Measurements from ENCODE around the gene C12orf76. TPM values are rescaled to one million over a fixed set of nuclear protein-coding genes. Genes with fewer than 3 reads are reported as not detected.
"Not testable (repeated sequence)": the region's sequence is repeated elsewhere in the genome, so short reads cannot be mapped to it uniquely, and the experiment has no call there.

Gene C12orf76
- total RNA-seq, 1 experiment from 2014 or later = 3.6 TPM

DNA sequence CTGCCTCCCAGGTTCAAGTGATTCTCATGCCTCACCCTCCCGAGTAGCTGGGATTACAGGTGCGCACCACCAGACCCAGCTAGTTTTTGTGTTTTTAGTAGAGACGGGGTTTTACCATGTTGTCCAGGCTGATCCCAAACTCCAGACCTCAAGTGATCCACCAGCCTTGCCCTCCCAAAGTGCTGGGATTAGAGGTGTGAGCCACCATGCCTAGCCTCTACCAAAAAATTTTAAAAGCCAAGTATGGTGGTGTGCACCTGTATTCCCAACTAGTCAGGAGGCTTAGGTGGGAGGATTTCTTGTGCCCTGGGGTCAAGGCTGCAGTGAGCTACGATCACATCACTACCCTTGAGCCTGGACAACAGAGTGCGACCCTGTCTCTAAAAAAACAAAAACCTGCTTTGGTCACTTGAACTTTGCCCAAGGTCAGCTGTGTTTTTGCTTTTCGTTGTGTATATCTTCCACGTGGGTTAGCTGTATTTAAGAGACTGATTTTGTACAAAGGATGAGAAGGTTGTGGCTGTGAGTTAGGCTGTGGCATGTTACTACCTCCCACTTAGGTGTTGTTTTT is 12.7 kb downstream of the C12orf76 start:
- DNase-seq (ENCODE audit: low read depth) = no peak
- in situ Hi-C loops (cut with HindIII; ENCODE audit: low pct_unique_long_range_greater_than_20kb, low sequenced_read_pairs) = no loop called here

GRCh38 chr12:110033888-110034287 is 14.4 kb downstream of the C12orf76 start:
- DNase-seq (ENCODE audit: low read depth) = no peak
- in situ Hi-C loops (cut with HindIII; ENCODE audit: low pct_unique_long_range_greater_than_20kb, low sequenced_read_pairs) = no loop called here

GRCh38 chr12:110029290-110029815 is 19.0 kb downstream of the C12orf76 start:
- in situ Hi-C loops (cut with HindIII; ENCODE audit: low pct_unique_long_range_greater_than_20kb, low sequenced_read_pairs) = no loop called here
- DNase-seq (ENCODE audit: low read depth) = no peak

- in situ Hi-C loops (cut with HindIII; ENCODE audit: low pct_unique_long_range_greater_than_20kb, low sequenced_read_pairs) = no loop called here
- DNase-seq (ENCODE audit: low read depth) = no peak
Observed at GRCh38 chr12:110028323-110028722, 20.0 kb downstream of the C12orf76 start.

DNA sequence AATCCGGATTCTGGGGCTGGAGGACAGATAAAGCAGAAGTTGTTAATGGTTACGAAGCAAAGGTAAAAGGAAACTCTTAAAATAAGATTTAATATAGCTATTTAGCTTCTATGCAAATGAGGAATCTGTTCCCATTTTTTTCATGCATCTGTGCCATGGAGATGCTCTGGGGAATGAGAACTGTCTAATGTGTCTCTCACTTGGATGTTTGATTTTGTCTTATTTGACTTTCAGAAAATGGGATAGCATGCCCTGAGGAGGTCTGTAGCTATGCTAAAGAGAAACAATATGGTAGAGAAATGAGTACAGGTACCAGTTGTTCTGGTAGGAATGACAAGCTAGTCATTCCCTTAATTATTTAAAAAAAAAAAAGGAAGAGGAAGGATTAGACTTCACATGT is 24.3 kb downstream of the C12orf76 start:
- no peak for DNase-seq (ENCODE audit: low read depth)
- in situ Hi-C loops (cut with HindIII; ENCODE audit: low pct_unique_long_range_greater_than_20kb, low sequenced_read_pairs) = no loop called here

GRCh38 chr12:110023059-110023980 is 25.0 kb downstream of the C12orf76 start:
- in situ Hi-C loops (cut with HindIII; ENCODE audit: low pct_unique_long_range_greater_than_20kb, low sequenced_read_pairs) = no loop called here
- DNase-seq (ENCODE audit: low read depth) = no peak

DNA sequence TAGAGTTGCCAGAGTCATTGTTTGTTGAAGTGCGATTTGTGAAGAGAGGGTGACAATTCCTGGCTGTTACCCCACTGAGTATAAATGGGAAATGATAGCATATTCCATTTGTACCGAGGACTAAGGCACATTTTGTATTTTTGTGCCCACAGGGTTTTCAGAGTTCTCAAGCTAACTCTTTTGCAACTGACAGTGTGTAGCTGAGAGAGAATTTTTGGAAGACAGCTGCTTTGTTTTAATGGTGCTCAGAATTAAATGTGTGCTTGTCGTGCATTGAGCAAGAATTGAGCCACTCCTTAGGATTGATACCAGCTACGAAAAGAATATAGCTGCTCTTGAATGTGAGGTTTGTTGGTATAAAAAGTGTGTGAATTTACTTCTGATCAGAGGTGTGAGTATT is 27.4 kb downstream of the C12orf76 start:
- in situ Hi-C loops (cut with HindIII; ENCODE audit: low pct_unique_long_range_greater_than_20kb, low sequenced_read_pairs) = no loop called here
- no peak for DNase-seq (ENCODE audit: low read depth)

DNA sequence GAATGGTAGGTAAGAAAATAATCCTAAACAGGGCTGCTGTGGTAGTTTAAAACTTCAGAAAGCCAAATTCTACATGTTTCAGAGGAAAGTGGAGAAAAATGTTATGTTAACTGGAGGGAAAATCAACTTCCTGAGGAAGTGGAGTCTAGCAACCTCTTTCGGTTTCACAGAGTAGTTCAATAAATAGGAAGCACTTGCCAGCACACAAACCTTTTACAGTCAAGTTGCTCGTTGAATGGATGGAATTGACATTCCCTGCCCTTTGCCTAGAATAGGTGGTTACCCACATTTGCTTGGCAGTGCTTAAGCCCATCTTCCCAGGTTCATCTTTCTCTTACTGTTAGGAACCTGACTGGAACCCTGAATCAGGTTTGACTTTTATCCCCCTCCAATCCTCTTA is 33.2 kb downstream of the C12orf76 start:
- in situ Hi-C loops (cut with HindIII; ENCODE audit: low pct_unique_long_range_greater_than_20kb, low sequenced_read_pairs) = no loop called here
- DNase-seq (ENCODE audit: low read depth) = no peak

DNA sequence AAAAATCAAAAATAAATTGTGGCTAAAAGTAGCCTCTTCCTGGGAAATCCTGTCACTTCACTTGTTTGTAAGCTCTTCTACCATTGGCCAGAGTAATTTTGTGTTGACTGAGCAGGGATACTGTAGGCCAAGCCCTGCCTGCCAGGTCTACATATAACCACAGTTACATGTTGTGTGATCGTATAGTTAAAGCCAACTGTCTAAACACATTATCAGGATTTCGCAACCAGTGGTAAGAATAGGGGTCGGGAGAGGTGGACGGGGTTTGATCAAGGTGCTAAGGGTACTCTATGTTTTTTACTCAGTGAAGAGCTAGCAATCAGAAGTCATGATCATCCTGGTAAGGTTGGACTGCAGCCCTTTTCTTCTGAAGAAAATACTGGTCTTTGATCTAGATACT is 35.7 kb downstream of the C12orf76 start:
- in situ Hi-C loops (cut with HindIII; ENCODE audit: low pct_unique_long_range_greater_than_20kb, low sequenced_read_pairs) = no loop called here
- DNase-seq (ENCODE audit: low read depth) = no peak

GRCh38 chr12:110012137-110012536 is 36.2 kb downstream of the C12orf76 start:
- no peak for DNase-seq (ENCODE audit: low read depth)
- in situ Hi-C loops (cut with HindIII; ENCODE audit: low pct_unique_long_range_greater_than_20kb, low sequenced_read_pairs) = no loop called here

- in situ Hi-C loops (cut with HindIII; ENCODE audit: low pct_unique_long_range_greater_than_20kb, low sequenced_read_pairs) = no loop called here
- DNase-seq (ENCODE audit: low read depth) = no peak
Observed at GRCh38 chr12:110010853-110011723, 37.2 kb downstream of the C12orf76 start.

DNA sequence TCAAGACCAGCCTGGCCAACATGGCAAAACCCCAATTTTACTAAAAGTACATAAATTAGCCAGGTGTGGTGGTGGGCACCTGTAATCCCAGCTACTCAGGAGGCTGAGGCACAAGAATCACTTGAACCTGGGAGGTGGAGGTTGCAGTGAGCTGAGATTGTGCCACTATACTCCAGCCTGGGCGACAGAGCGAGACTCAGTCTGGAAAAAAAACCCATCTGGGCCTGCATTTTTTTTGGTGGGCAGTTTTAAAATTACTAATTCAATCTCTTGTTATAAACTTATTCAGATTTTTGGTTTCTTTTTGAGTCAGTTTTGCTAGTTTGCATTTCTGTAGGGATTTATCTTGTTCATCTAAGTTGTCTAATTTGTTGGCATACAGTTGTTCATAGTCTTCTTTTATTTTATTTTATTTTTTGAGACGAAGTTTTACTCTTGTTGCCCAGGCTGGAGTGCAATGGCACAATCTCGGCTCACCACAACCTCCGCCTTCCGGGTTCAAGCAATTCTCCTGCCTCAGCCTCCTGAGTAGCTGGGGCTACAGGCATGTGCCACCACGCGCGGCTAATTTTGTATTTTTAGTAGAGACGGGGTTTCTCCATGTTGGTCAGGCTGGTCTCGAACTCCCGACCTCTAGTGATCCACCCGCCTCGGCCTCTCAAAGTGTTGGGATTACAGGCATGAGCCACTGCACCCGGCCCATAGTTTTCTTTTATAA is 39.5 kb downstream of the C12orf76 start:
- in situ Hi-C loops (cut with HindIII; ENCODE audit: low pct_unique_long_range_greater_than_20kb, low sequenced_read_pairs); DNase-seq (ENCODE audit: low read depth): not testable (repeated sequence)

DNA sequence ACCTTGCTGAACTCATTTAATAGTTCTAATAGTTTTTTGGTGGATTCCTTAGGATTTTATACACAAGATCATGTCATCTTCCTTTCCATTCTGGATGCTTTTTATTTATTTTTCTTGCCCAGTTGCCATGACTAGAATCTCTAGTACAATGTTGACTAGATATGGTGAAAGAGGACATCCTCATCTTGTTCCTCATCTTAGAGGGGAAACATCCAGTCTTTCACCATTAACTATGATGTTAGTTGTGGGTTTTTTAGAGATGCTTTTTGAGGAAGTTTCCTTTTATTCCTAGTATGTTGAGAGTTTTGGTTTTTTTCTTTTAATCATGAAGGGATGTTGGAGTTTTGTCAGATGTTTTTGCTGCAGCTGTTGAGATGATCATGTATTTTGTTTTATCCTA is 40.4 kb downstream of the C12orf76 start:
- in situ Hi-C loops (cut with HindIII; ENCODE audit: low pct_unique_long_range_greater_than_20kb, low sequenced_read_pairs) = no loop called here
- DNase-seq (ENCODE audit: low read depth) = no peak

- DNase-seq (ENCODE audit: low read depth) = no peak
- in situ Hi-C loops (cut with HindIII; ENCODE audit: low pct_unique_long_range_greater_than_20kb, low sequenced_read_pairs) = no loop called here
Observed at GRCh38 chr12:110006115-110006514, 42.2 kb downstream of the C12orf76 start.

DNA sequence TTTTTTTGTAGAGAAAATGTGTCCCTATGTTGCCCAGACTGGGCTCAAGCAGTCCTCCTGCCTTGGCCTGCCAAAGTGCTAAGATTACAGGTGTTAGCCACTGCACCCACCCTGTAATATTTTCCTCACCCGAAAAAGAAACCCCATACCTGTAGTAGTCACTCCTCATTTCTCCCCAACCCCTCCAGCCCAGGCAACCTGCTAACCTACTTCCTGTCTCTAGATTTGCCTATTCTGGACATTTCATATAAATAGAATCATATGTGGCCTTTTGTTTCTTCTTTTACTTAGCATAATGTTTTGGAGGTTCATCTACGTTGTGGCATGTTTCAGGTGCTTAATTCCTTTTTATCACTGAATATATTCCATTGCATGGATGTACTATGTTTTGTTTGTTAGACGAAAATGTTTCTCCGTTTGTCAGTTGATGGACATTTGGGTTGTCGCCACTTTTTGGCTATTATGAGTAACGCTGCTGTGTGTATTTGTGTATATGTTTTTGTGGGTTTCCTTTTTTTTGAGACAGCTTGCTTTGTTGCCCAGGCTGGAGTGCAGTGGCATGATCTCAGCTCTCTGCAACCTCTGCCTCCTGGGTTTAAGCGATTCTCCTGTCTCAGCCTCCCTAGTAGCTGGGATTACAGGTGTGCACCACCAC is 42.9 kb downstream of the C12orf76 start:
- in situ Hi-C loops (cut with HindIII; ENCODE audit: low pct_unique_long_range_greater_than_20kb, low sequenced_read_pairs) = no loop called here
- DNase-seq (ENCODE audit: low read depth) = no peak

DNA sequence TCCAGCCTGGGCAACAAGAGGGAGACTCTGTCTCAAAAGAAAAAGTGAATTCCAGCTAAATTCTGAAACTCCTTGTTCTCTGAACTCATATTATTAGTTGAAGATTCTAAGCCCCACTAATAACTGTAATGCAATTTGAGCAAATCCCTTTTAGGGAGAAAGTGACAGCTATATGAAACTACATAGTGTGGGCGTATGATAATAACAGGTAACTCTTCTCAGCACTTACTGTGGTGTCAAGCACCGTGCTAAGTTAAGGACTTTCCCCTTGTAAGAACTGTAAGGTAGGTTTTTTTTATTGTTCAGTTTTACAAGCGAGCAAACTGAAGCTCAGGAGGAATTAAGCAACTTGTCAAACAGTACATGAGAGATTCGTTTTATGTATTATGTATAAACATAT is 43.7 kb downstream of the C12orf76 start:
- in situ Hi-C loops (cut with HindIII; ENCODE audit: low pct_unique_long_range_greater_than_20kb, low sequenced_read_pairs) = no loop called here
- DNase-seq (ENCODE audit: low read depth) = no peak

- in situ Hi-C loops (cut with HindIII; ENCODE audit: low pct_unique_long_range_greater_than_20kb, low sequenced_read_pairs) = no loop called here
- DNase-seq (ENCODE audit: low read depth) = no peak
Observed at GRCh38 chr12:110002676-110003515, 45.4 kb downstream of the C12orf76 start.

All from Caki2 (cell line).